CD4-positive, alpha-beta T cell (primary cell): ENCODE results near the gene RAB7A. TPM values are rescaled to one million over a fixed set of nuclear protein-coding genes. Genes with fewer than 3 reads are reported as not detected.
A peak's percentile ranks its signal among the peaks of the same experiment; 100 is the strongest.

Source experiments
- ATAC-seq: fragments of 200-7000 bp; cut with Tn5 transposase; one replicate; pipeline ENCODE4 v1.10.0; 2022; ENCODE audit warnings: mild to moderate bottlenecking; ENCODE audit not compliant: poor library complexity
- CTCF ChIA-PET: fragments of 350-600 bp; sonication (Branson Sonifier 250); formaldehyde crosslinking; loops from one replicate; lab custom pipeline; 2021; ENCODE audit warnings: antibody characterized with exemption, inconsistent platforms; lab: Charles Lee
- POLR2A ChIA-PET: fragments of 350-600 bp; sonication (Branson Sonifier 250); formaldehyde crosslinking; loops from one replicate; lab custom pipeline; 2021; ENCODE audit warnings: antibody characterized with exemption, inconsistent platforms; lab: Charles Lee
- DNase-seq, 14 experiments: peaks; one replicate each; pipeline ENCODE4 v3.0.0-alpha.2; 2013 to 2020; ENCODE audit warnings: mixed read lengths in 2 of 14
- H3K27ac ChIP-seq, 2 donors: one replicate each; pipeline versions ENCODE4 v1.5.1 to v1.7.0; 2013; ENCODE audit warnings: low read length in 2 of 2, low read depth in 1 of 2, mild to moderate bottlenecking in 1 of 2
- H3K27me3 ChIP-seq, 2 experiments: 1 replicate in 1 of 2; 2 replicates in 1 of 2; pipeline versions ENCODE4 v1.6.1 to v1.7.0; 2013; ENCODE audit warnings: low read length in 2 of 2, control low read depth in 1 of 2, mild to moderate bottlenecking in 1 of 2, moderate library complexity in 1 of 2; ENCODE audit not compliant: insufficient read depth in 2 of 2, control insufficient read depth in 1 of 2
- H3K36me3 ChIP-seq: one replicate; pipeline ENCODE4 v1.6.1; 2013; ENCODE audit warnings: low read length, control low read depth; ENCODE audit not compliant: insufficient read depth
- H3K4me1 ChIP-seq: one replicate; pipeline ENCODE4 v1.6.1; 2013; ENCODE audit warnings: low read length, control low read depth; ENCODE audit not compliant: insufficient read depth
- H3K4me3 ChIP-seq: one replicate; pipeline ENCODE4 v1.5.1; 2013; ENCODE audit warnings: mild to moderate bottlenecking, low read length, moderate library complexity
- H3K9me3 ChIP-seq, 2 experiments: 1 replicate in 1 of 2; 2 replicates in 1 of 2; pipeline versions ENCODE4 v1.6.1 to v1.7.0; 2013; ENCODE audit warnings: low read length in 2 of 2, mild to moderate bottlenecking in 2 of 2, control low read depth in 1 of 2, moderate library complexity in 1 of 2; ENCODE audit not compliant: control insufficient read depth in 1 of 2, insufficient read depth in 1 of 2
- H3K27ac Mint-ChIP-seq: one replicate; pipeline ENCODE4 v1.8.0; 2020; ENCODE audit warnings: mixed read lengths
- H3K27me3 Mint-ChIP-seq: one replicate; pipeline ENCODE4 v1.8.0; 2021; ENCODE audit warnings: mixed read lengths
- H3K36me3 Mint-ChIP-seq: one replicate; pipeline ENCODE4 v1.8.0; 2021; ENCODE audit warnings: low read depth, mixed read lengths
- H3K4me1 Mint-ChIP-seq: one replicate; pipeline ENCODE4 v1.8.0; 2021; ENCODE audit warnings: low read depth, mixed read lengths
- H3K4me3 Mint-ChIP-seq: one replicate; pipeline ENCODE4 v1.8.0; 2020; ENCODE audit warnings: mild to moderate bottlenecking, mixed read lengths
- H3K9me3 Mint-ChIP-seq: one replicate; pipeline ENCODE4 v1.8.0; 2020; ENCODE audit warnings: mixed read lengths
- CTCF ChIP-seq: fragments of 200-600 bp; IDR thresholded peaks from one replicate; pipeline ENCODE4 v1.8.0; 2022; ENCODE audit warnings: antibody characterized with exemption, mild to moderate bottlenecking
- intact Hi-C, 2 experiments: fragments of 100-400 bp; cut with DNase I in 1 of 2; cut with micrococcal nuclease in 1 of 2; formaldehyde crosslinking; loops; one replicate each; pipeline versions ENCODE4 v1.15.1 to v1.9.0; 2023 to 2025; cut with DNase I, micrococcal nuclease
- total RNA-seq, 174 experiments: library from RNA in 2 of 174; stranded (reverse) in 2 of 174; gene quantifications; one replicate each; pipeline ENCODE4 v1.2.3 and lab custom pipeline; 2021 to 2026

Gene RAB7A
- total RNA-seq, 2 experiments from 2014 or later = 113 to 121 TPM

DNA sequence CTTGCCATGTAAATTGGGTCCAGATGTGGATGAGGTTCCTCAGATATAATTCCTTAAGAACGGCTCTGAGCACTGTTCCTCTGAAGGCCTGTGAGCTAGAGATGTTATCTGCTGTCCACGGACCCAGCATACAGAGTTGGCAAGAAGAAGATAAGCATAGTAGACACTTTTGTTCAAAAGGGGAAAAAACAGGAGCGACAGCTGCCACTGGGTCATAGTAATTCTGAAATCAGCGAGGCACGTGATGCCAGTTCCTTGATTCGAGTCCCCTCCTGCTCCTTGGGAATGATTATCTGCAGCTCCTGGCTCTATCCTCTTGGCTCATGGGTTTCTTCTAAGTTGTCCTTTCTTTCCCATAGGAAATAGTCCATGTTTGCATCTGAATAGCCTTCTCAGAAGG lies 2.5 kb upstream of the RAB7A start:
- ChIA-PET CTCF (no interaction called here), POLR2A (interaction anchor here (3.6 kb wide), 1 partner anchor 43 kb away, joined by 38 read pairs; no protein-coding TSS in a partner anchor)
- H3K4me1 ChIP-seq = peaks cover 24% of the 10 kb centered on the region
- H3K9me3 Mint-ChIP-seq = no peaks in the 10 kb centered on the region
- H3K27me3 ChIP-seq = no peaks in the 10 kb centered on the region
- intact Hi-C loops = loop anchor here in 1 of 2 experiments (10.0 kb wide), 1 partner anchor 1049 kb away; the partner anchor contains the start of gene ABTB1
- ATAC-seq (no peak), DNase-seq (no peak)
- H3K9me3 ChIP-seq = no peaks in the 10 kb centered on the region
- H3K4me3 ChIP-seq = no peak overlapping the region
- H3K36me3 Mint-ChIP-seq = peaks cover 20% of the 10 kb centered on the region
- H3K27ac ChIP-seq = no peak overlapping the region
- no peaks in the 10 kb centered on the region for H3K36me3 ChIP-seq
- no peak for TF ChIP-seq CTCF
- no peaks in the 10 kb centered on the region for H3K27me3 Mint-ChIP-seq
- peaks cover 37% of the 10 kb centered on the region for H3K4me1 Mint-ChIP-seq
- H3K27ac Mint-ChIP-seq = peak overlapping the region; percentile 62
- no peak overlapping the region for H3K4me3 Mint-ChIP-seq

- H3K27me3 ChIP-seq = no peaks in the 10 kb centered on the region
- H3K36me3 Mint-ChIP-seq = peaks cover 27% of the 10 kb centered on the region
- no peaks in the 10 kb centered on the region for H3K27me3 Mint-ChIP-seq
- peak overlapping the region; percentile 97 for H3K27ac Mint-ChIP-seq
- no peak for TF ChIP-seq CTCF
- peak overlapping the region; percentile 64 to 78 for H3K27ac ChIP-seq
- intact Hi-C loops = loop anchor here (1.0 to 10.0 kb wide), 10 partner anchors 44 to 1051 kb away; partner anchors contain the start of genes ABTB1 (in 1 of the 2), ACAD9 (in 1 of the 2), IFT122 (in 1 of the 2) and RPN1 (in 1 of the 2)
- no peaks in the 10 kb centered on the region for H3K36me3 ChIP-seq
- no peaks in the 10 kb centered on the region for H3K9me3 Mint-ChIP-seq
- peaks cover 52% of the 10 kb centered on the region for H3K4me1 Mint-ChIP-seq
- ChIA-PET POLR2A (interaction anchor here (0.7 to 3.6 kb wide), 11 partner anchors 10 to 554 kb away, joined by 3 to 38 read pairs (median 4); partner anchors contain the start of genes ACAD9, HMCES and RPN1), CTCF (interaction anchor here (1.4 to 4.2 kb wide), 3 partner anchors 45 to 120 kb away, joined by 6 to 30 read pairs (median 11); no protein-coding TSS in a partner anchor)
- H3K4me3 Mint-ChIP-seq = peak overlapping the region; percentile 100
- no peak for ATAC-seq
- H3K4me3 ChIP-seq = peak overlapping the region; percentile 77
- no peak for DNase-seq
- peaks cover 42% of the 10 kb centered on the region for H3K4me1 ChIP-seq
- H3K9me3 ChIP-seq = no peaks in the 10 kb centered on the region
Observed at GRCh38 chr3:128725547-128726022, 398 bp upstream of the RAB7A start.

- Mint-ChIP-seq H3K4me1 (peaks cover 63% of the 10 kb centered on the region), H3K27ac (peak overlapping the region; percentile 97), H3K36me3 (peaks cover 36% of the 10 kb centered on the region), H3K4me3 (peak overlapping the region; percentile 94), H3K27me3 (no peaks in the 10 kb centered on the region), H3K9me3 (no peaks in the 10 kb centered on the region)
- Histone ChIP-seq H3K27ac (peak overlapping the region in 1 of 2 donors; percentile 78), H3K4me1 (peaks cover 55% of the 10 kb centered on the region), H3K9me3 (no peaks in the 10 kb centered on the region), H3K36me3 (no peaks in the 10 kb centered on the region), H3K27me3 (no peaks in the 10 kb centered on the region), H3K4me3 (peak overlapping the region; percentile 77)
- CTCF ChIA-PET = interaction anchor here (1.2 to 4.2 kb wide), 3 partner anchors 46 to 326 kb away, joined by 4 to 30 read pairs (median 7); no protein-coding TSS in a partner anchor
- POLR2A ChIA-PET = interaction anchor here (0.8 to 3.3 kb wide), 5 partner anchors 12 to 76 kb away, joined by 3 to 15 read pairs (median 6); partner anchors contain the start of gene RPN1
- ATAC-seq = no peak
- no peak for DNase-seq
- intact Hi-C loops = loop anchor here (2.0 to 10.0 kb wide), 7 partner anchors 46 to 1052 kb away; partner anchors contain the start of genes ABTB1 (in 1 of the 2), IFT122 (in 1 of the 2) and RPN1 (in 1 of the 2)
- no peak for TF ChIP-seq CTCF
Observed at GRCh38 chr3:128727059-128727458, 1.1 kb downstream of the RAB7A start.
